Measurements from ENCODE around the gene ATF7. TPM values are rescaled to one million over a fixed set of nuclear protein-coding genes. Genes with fewer than 3 reads are reported as not detected.

ATF7 gene
- total and polyA plus RNA-seq, 2 of the 13 experiments (the other 11 are each of a cell fraction or from before 2014, with no cell fraction given) = 9.6 to 16.2 TPM

- peak in 1 of 2 experiments; percentile 47; a peak in 1 of 4 replicates for TF ChIP-seq HMGXB4 (CRISPR knock-in tag; IDR thresholded peaks at IDR 0.05; ENCODE audit: borderline replicate concordance in 1 of 2, low read depth in 1 of 2)
- TF ChIP-seq ZNF841 (CRISPR knock-in tag; IDR thresholded peaks at IDR 0.05; ENCODE audit: borderline replicate concordance) = no peak
- no peak for TF ChIP-seq ZSCAN9 (CRISPR knock-in tag; IDR thresholded peaks at IDR 0.05; ENCODE audit: borderline replicate concordance)
- TF ChIP-seq KLF12 (CRISPR knock-in tag; IDR thresholded peaks at IDR 0.05; ENCODE audit: borderline replicate concordance) = no peak
- TF ChIP-seq PHF8 (CRISPR knock-in tag; IDR thresholded peaks at IDR 0.05) = no peak
- no peak for TF ChIP-seq CSRNP2 (CRISPR knock-in tag; conservative IDR thresholded peaks at IDR 0.05; ENCODE audit: low read depth)
- TF ChIP-seq ATF2 (CRISPR knock-in tag; IDR thresholded peaks at IDR 0.05) = peak; percentile 19; the same call in 1 of the 2 replicates
- TF ChIP-seq NRL (CRISPR knock-in tag; IDR thresholded peaks at IDR 0.05; ENCODE audit: borderline replicate concordance) = no peak
- TF ChIP-seq ZFAT (CRISPR knock-in tag; conservative IDR thresholded peaks at IDR 0.05) = no peak
- no peak for TF ChIP-seq CENPBD1 (CRISPR knock-in tag; IDR thresholded peaks at IDR 0.05; ENCODE audit: borderline replicate concordance, low read depth)
- TF ChIP-seq ZNF598 (CRISPR knock-in tag; IDR thresholded peaks at IDR 0.05; ENCODE audit: borderline replicate concordance) = 0 out of 2 replicates have a peak, but pooled peaks have one; percentile 28
- no peak for TF ChIP-seq MIER2 (CRISPR knock-in tag; IDR thresholded peaks at IDR 0.05)
- TF ChIP-seq MIXL1 (CRISPR knock-in tag; IDR thresholded peaks at IDR 0.05) = 0 out of 2 replicates have a peak, but pooled peaks have one; percentile 36
- TF ChIP-seq KDM6A (CRISPR knock-in tag; IDR thresholded peaks at IDR 0.05; ENCODE audit: low read depth) = no peak
- no peak for TF ChIP-seq MLX (CRISPR knock-in tag; IDR thresholded peaks at IDR 0.05)
- 0 out of 2 replicates have a peak, but pooled peaks have one; percentile 21 for TF ChIP-seq TARDBP (CRISPR knock-in tag; IDR thresholded peaks at IDR 0.05)
- no peak for TF ChIP-seq NR3C1 (CRISPR knock-in tag; IDR thresholded peaks at IDR 0.05)
- TF ChIP-seq ZNF224 (CRISPR knock-in tag; IDR thresholded peaks at IDR 0.05) = no peak
- peak; percentile 67; the same call in 1 of the 2 replicates for TF ChIP-seq KDM2A (CRISPR knock-in tag; IDR thresholded peaks at IDR 0.05; ENCODE audit: borderline replicate concordance, low read depth)
- no peak for TF ChIP-seq GTF2F1 (IDR thresholded peaks at IDR 0.05; ENCODE audit: low read length)
- no peak for TF ChIP-seq ZNF18 (CRISPR knock-in tag; IDR thresholded peaks at IDR 0.05; ENCODE audit: insufficient replicate concordance)
- no peak for TF ChIP-seq TGIF2 (CRISPR knock-in tag; IDR thresholded peaks at IDR 0.05)
- no peak for TF ChIP-seq DNMT1 (CRISPR knock-in tag; IDR thresholded peaks at IDR 0.05)
These were observed 117.5 kb downstream of the ATF7 start (continued) for GRCh38 chr12:53508534-53509170.

Measured in HepG2 (cell line).